ENCODE measurements around the gene TIGD2.

DNA sequence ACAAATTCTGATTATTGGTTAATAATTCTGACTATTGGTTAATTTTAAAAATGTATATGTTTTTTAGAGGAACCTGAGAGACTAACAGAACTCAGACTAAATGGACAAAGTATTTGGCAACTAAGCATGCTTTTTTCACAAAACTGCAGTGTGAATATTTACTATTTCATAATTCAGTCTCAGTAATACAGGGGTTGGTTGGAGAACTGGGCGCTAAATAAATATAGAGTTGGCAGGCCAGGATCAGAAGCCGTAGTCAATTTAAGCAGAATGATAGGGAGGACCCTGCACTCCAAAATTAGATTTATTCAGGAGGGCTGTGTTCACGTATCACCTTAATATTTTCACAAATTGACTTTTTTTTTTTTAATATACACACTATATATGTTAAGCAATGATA is 5.8 kb downstream of the TIGD2 start:
- TF ChIP-seq, protein P1, sequence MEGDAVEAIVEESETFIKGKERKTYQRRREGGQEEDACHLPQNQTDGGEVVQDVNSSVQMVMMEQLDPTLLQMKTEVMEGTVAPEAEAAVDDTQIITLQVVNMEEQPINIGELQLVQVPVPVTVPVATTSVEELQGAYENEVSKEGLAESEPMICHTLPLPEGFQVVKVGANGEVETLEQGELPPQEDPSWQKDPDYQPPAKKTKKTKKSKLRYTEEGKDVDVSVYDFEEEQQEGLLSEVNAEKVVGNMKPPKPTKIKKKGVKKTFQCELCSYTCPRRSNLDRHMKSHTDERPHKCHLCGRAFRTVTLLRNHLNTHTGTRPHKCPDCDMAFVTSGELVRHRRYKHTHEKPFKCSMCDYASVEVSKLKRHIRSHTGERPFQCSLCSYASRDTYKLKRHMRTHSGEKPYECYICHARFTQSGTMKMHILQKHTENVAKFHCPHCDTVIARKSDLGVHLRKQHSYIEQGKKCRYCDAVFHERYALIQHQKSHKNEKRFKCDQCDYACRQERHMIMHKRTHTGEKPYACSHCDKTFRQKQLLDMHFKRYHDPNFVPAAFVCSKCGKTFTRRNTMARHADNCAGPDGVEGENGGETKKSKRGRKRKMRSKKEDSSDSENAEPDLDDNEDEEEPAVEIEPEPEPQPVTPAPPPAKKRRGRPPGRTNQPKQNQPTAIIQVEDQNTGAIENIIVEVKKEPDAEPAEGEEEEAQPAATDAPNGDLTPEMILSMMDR (IDR thresholded peaks at IDR 0.05): no peak
- TF ChIP-seq POLR2A (IDR thresholded peaks at IDR 0.05) (no peak), EP300 (IDR thresholded peaks at IDR 0.05) (no peak)
